ENCODE measurements around the gene DYNC1H1.
"Not testable (repeated sequence)": the region's sequence is repeated elsewhere in the genome, so short reads cannot be mapped to it uniquely, and the experiment has no call there.

Gene DYNC1H1

GRCh38 chr14:102074415-102074964, 110.1 kb downstream of the DYNC1H1 start:
- no peak for DNase-seq

GRCh38 chr14:102075155-102075554, 110.8 kb downstream of the DYNC1H1 start:
- DNase-seq: no peak

GRCh38 chr14:102077382-102077709, 113.0 kb downstream of the DYNC1H1 start:
- DNase-seq: no peak

GRCh38 chr14:102078361-102078791, 114.0 kb downstream of the DYNC1H1 start:
- DNase-seq: not testable (repeated sequence)

GRCh38 chr14:102078831-102079699, 114.7 kb downstream of the DYNC1H1 start:
- DNase-seq: no peak

- DNase-seq: no peak
Observed at GRCh38 chr14:102079700-102079979, 115.3 kb downstream of the DYNC1H1 start.

- no peak for DNase-seq
Observed at GRCh38 chr14:102080183-102081080, 116.1 kb downstream of the DYNC1H1 start.

- DNase-seq: no peak
Observed at GRCh38 chr14:102081231-102082080, 117.1 kb downstream of the DYNC1H1 start.

GRCh38 chr14:102084522-102084921, 120.1 kb downstream of the DYNC1H1 start:
- DNase-seq: not testable (repeated sequence)

- DNase-seq: no peak
Observed at GRCh38 chr14:102084931-102085330, 120.6 kb downstream of the DYNC1H1 start.

- no peak for DNase-seq
Observed at GRCh38 chr14:102085488-102085887, 121.1 kb downstream of the DYNC1H1 start.

- peak; percentile 66 for DNase-seq
Observed at GRCh38 chr14:102085948-102086708, 121.8 kb downstream of the DYNC1H1 start.

GRCh38 chr14:102086709-102086971, 122.3 kb downstream of the DYNC1H1 start:
- no peak for DNase-seq

- DNase-seq: peak; percentile 95
Observed at GRCh38 chr14:102086972-102087761, 122.8 kb downstream of the DYNC1H1 start, which contains the start of gene HSP90AA1. HSP90AA1 (minus strand) TSS chr14:102087044; CDS start chr14:102086378, 666 bp downstream.

GRCh38 chr14:102087762-102088011, 123.3 kb downstream of the DYNC1H1 start:
- no peak for DNase-seq

GRCh38 chr14:102088012-102088792, 123.8 kb downstream of the DYNC1H1 start:
- DNase-seq: peak; percentile 39

GRCh38 chr14:102089621-102090343, 125.4 kb downstream of the DYNC1H1 start:
- no peak for DNase-seq

GRCh38 chr14:102090713-102091112, 126.3 kb downstream of the DYNC1H1 start:
- no peak for DNase-seq

GRCh38 chr14:102092806-102093205, 128.4 kb downstream of the DYNC1H1 start:
- no peak for DNase-seq

- no peak for DNase-seq
Observed at GRCh38 chr14:102094101-102094500, 129.7 kb downstream of the DYNC1H1 start.

All from CD4-positive, alpha-beta T cell treated with Interleukin-4 for 4 hours (primary cell).